Heart left ventricle (tissue), 16 donors: ENCODE measurements around the gene MAPKAP1. TPM values are rescaled to one million over a fixed set of nuclear protein-coding genes. Genes with fewer than 3 reads are reported as not detected.

Source experiments
- ATAC-seq, 4 donors: fragments of 200-7000 bp; cut with Tn5 transposase; one replicate each; pipeline ENCODE4 v1.9.1; 2020 to 2022; ENCODE audit warnings: moderate library complexity in 4 of 4, mild to moderate bottlenecking in 3 of 4, moderate number of reproducible peaks in 1 of 4
- DNase-seq, 5 donors: peaks; one replicate each; pipeline ENCODE4 v3.0.0-alpha.2; 2020
- H3K27ac ChIP-seq, 12 donors: fragments of 200-600 bp; sonication (generic) in 4 of 12; one replicate each; pipeline versions ENCODE4 v1.5.0 to v1.8.0; 2016 to 2022; ENCODE audit warnings: mild to moderate bottlenecking in 2 of 12
- H3K27me3 ChIP-seq, 9 donors: fragments of 200-600 bp; sonication (generic) in 2 of 9; one replicate each; pipeline versions ENCODE4 v1.5.1 to v1.8.0; 2016 to 2022; ENCODE audit warnings: mild to moderate bottlenecking in 3 of 9
- H3K36me3 ChIP-seq, 9 donors: fragments of 200-600 bp; sonication (generic) in 2 of 9; one replicate each; pipeline versions ENCODE4 v1.5.0 to v1.8.0; 2018 to 2022; ENCODE audit warnings: mild to moderate bottlenecking in 2 of 9
- H3K4me1 ChIP-seq, 12 donors: fragments of 200-600 bp; sonication (generic) in 4 of 12; one replicate each; pipeline versions ENCODE4 v1.5.0 to v1.8.0; 2016 to 2022; ENCODE audit warnings: mild to moderate bottlenecking in 3 of 12
- H3K4me3 ChIP-seq, 12 donors: fragments of 200-600 bp; sonication (generic) in 4 of 12; one replicate each; pipeline versions ENCODE4 v1.5.0 to v1.8.0; 2017 to 2022; ENCODE audit warnings: mild to moderate bottlenecking in 9 of 12, moderate library complexity in 4 of 12
- H3K9me3 ChIP-seq, 12 donors: fragments of 200-600 bp; sonication (generic) in 4 of 12; one replicate each; pipeline versions ENCODE4 v1.5.0 to v1.8.0; 2016 to 2022; ENCODE audit warnings: mild to moderate bottlenecking in 1 of 12
- CTCF ChIP-seq, 12 donors: fragments of 200-600 bp; sonication (generic) in 4 of 12; IDR thresholded peaks; one replicate each; pipeline versions ENCODE4 v1.5.0 to v1.8.0; 2018 to 2022; ENCODE audit warnings: antibody characterized with exemption in 12 of 12, mild to moderate bottlenecking in 5 of 12
- POLR2A ChIP-seq, 2 donors: fragments of 450-650 bp; IDR thresholded peaks; one replicate each; pipeline ENCODE4 v1.6.1; 2017; ENCODE audit warnings: antibody characterized with exemption in 2 of 2, mild to moderate bottlenecking in 2 of 2, moderate library complexity in 2 of 2
- WGBS, 4 donors: extraction: QIAGEN DNeasy Blood & Tissue Kit in 2 of 4; methylation state at CpG; one replicate each; pipeline versions ENCODE4 v1.1.5 to v1.1.7; 2013 to 2018; 5-methylcytosine and 5-hydroxymethylcytosine counted together
- intact Hi-C, 10 donors: fragments of 100-400 bp; cut with DNase I; formaldehyde crosslinking; loops; one replicate each; pipeline versions ENCODE4 v1.11.1 to v1.14.2; 2022
- polyA plus RNA-seq, 2 donors: library from polyadenylated mRNA; stranded (reverse); fragments of 200-250 nt; gene quantifications; one replicate each; pipeline ENCODE4 v1.2.3, GENCODE V29; 2013
- total RNA-seq, 9 donors: library from RNA; depleted of rRNA in 2 of 9; stranded (reverse); fragments of >200 nt in 2 of 9; fragmentation: NEBNext Ultra II Directional in 3 of 9; extraction: Animal tissue kit (Norgen Biotek cat#: 25700) in 3 of 9; gene quantifications; one replicate each; pipeline versions ENCODE4 v1.1.0 to v1.2.4, GENCODE V29; 2016 to 2023
- donor health status: ischemic (EF 13 %, LVEDD 7.1; RV severe dilation, severe dysfunction).
- donor health status: healthy with polysubstance abuse.
- donor health status: DM: no; HTN: yes; CAD: no.
- donor health status: DM: no; HTN: no; CAD: no.
- donor health status: ischemic (EF 25% LVEDD 6.9; RV normal size, moderate dysfunction).
- donor health status: ischemic (EF 25% LVEDD 5.7; RV mildly dilated, moderate dysfunction).
- donor health status: healthy.
- donor health status: DM: yes; HTN: yes; CAD: no.
- donor health status: ischemic (EF 35%, LVEDD 5.7; RV mildly dilated, moderate dysfunction).
- donor health status: nonischemic (EF 11% LVEDD 7.7; RV severe dilation, severe dysfunction).
- donor health status: DM: yes; HTN: yes; CAD: no.
- donor health status: PGD.
- donor health status: ischemic (EF 29% LVEDD 5.4; RV normal size, mild dysfunction).
- donor health status: nonischemic (EF 23%, LVEDD 6.1; RV moderate dilation, normal function).

Gene MAPKAP1
- total and polyA plus RNA-seq, 11 donors: 76.2 to 145 (median 124) TPM

GRCh38 chr9:125674981-125675973 lies 31.7 kb downstream of the MAPKAP1 start:
- H3K36me3 ChIP-seq: peaks cover 0 to 11% (median 0%) of the 10 kb centered on the region in 9 donors
- DNase-seq (no peak), ATAC-seq (peak; percentile 38 to 93 (median 82))
- 51 to 55% (median 54%) methylated on average over 3 of the region's 3 CpGs for WGBS, 4 donors
- intact Hi-C loops: no loop called here
- H3K27me3 ChIP-seq: no peaks in the 10 kb centered on the region
- H3K4me1 ChIP-seq: peaks cover 0 to 26% (median 13%) of the 10 kb centered on the region in 12 donors
- TF ChIP-seq POLR2A (IDR thresholded peaks at IDR 0.05) (no peak), CTCF (IDR thresholded peaks at IDR 0.05) (no peak)
- no peaks in the 10 kb centered on the region for H3K9me3 ChIP-seq
- H3K27ac ChIP-seq: peak overlapping the region in 7 of 12 donors; percentile 15 to 70 (median 42)
- H3K4me3 ChIP-seq: no peak overlapping the region

GRCh38 chr9:125672876-125673275 lies 34.1 kb downstream of the MAPKAP1 start:
- Histone ChIP-seq H3K27ac (no peak overlapping the region), H3K4me3 (no peak overlapping the region), H3K9me3 (no peaks in the 10 kb centered on the region), H3K27me3 (no peaks in the 10 kb centered on the region), H3K4me1 (peaks cover 0 to 26% (median 13%) of the 10 kb centered on the region in 12 donors), H3K36me3 (peaks cover 0 to 21% (median 12%) of the 10 kb centered on the region in 9 donors)
- TF ChIP-seq POLR2A (IDR thresholded peaks at IDR 0.05) (no peak), CTCF (IDR thresholded peaks at IDR 0.05) (no peak)
- 93 to 98% (median 95%) methylated on average over 3 of the region's 3 CpGs for WGBS, 4 donors
- DNase-seq (no peak), ATAC-seq (no peak)
- intact Hi-C loops: no loop called here

GRCh38 chr9:125663127-125663526 lies 43.9 kb downstream of the MAPKAP1 start:
- peaks cover 0 to 25% (median 8%) of the 10 kb centered on the region in 9 donors for H3K36me3 ChIP-seq
- intact Hi-C loops: no loop called here
- DNase-seq: no peak
- 39 to 53% (median 44%) methylated on average over 3 of the region's 3 CpGs for WGBS, 4 donors
- no peak for ATAC-seq
- peaks cover 0 to 15% (median 0%) of the 10 kb centered on the region in 12 donors for H3K4me1 ChIP-seq
- no peak for TF ChIP-seq CTCF (IDR thresholded peaks at IDR 0.05)
- TF ChIP-seq POLR2A (IDR thresholded peaks at IDR 0.05): no peak
- no peak overlapping the region for H3K4me3 ChIP-seq
- H3K27me3 ChIP-seq: no peaks in the 10 kb centered on the region
- no peak overlapping the region for H3K27ac ChIP-seq
- no peaks in the 10 kb centered on the region for H3K9me3 ChIP-seq

GRCh38 chr9:125660557-125660956 lies 46.5 kb downstream of the MAPKAP1 start:
- ATAC-seq (no peak), DNase-seq (no peak)
- 89 to 95% (median 93%) methylated on average over 6 of the region's 6 CpGs for WGBS, 4 donors
- H3K27ac ChIP-seq: no peak overlapping the region
- no peaks in the 10 kb centered on the region for H3K27me3 ChIP-seq
- intact Hi-C loops: no loop called here
- no peak overlapping the region for H3K4me3 ChIP-seq
- TF ChIP-seq CTCF (IDR thresholded peaks at IDR 0.05) (no peak), POLR2A (IDR thresholded peaks at IDR 0.05) (no peak)
- no peaks in the 10 kb centered on the region for H3K9me3 ChIP-seq
- H3K36me3 ChIP-seq: peaks cover 0 to 10% (median 8%) of the 10 kb centered on the region in 9 donors
- peaks cover 0 to 15% (median 0%) of the 10 kb centered on the region in 12 donors for H3K4me1 ChIP-seq
